Lower leg skin (tissue), 4 donors: ENCODE measurements around the gene TRIP10. TPM values are rescaled to one million over a fixed set of nuclear protein-coding genes. Genes with fewer than 3 reads are reported as not detected.
A peak's percentile ranks its signal among the peaks of the same experiment; 100 is the strongest.
"Not testable (repeated sequence)": the region's sequence is repeated elsewhere in the genome, so short reads cannot be mapped to it uniquely, and the experiment has no call there.

Experiments
- DNase-seq, 2 donors: peaks; one replicate each; pipeline ENCODE4 v3.0.0-alpha.2; 2019; ENCODE audit warnings: low spot score in 2 of 2
- H3K4me3 ChIP-seq: fragments of 200-600 bp; sonication (generic); 2 replicates; pipeline ENCODE4 v1.5.1; 2017; ENCODE audit warnings: mild to moderate bottlenecking, low read depth; ENCODE audit not compliant: poor library complexity, severe bottlenecking
- POLR2A ChIP-seq, 2 donors: fragments of 450-650 bp; IDR thresholded peaks; one replicate each; pipeline ENCODE4 v1.6.1; 2016 to 2017; ENCODE audit warnings: antibody characterized with exemption in 2 of 2, mild to moderate bottlenecking in 1 of 2, moderate library complexity in 1 of 2
- WGBS, 2 donors: methylation state at CpG; one replicate each; pipeline ENCODE4 v1.1.5; 2018; 5-methylcytosine and 5-hydroxymethylcytosine counted together
- intact Hi-C: fragments of 100-400 bp; cut with DNase I; formaldehyde crosslinking; loops from one replicate; pipeline ENCODE4 v1.15.0; 2023; ENCODE audit warnings: low total_unique reads
- total RNA-seq, 4 donors: library from RNA; depleted of rRNA; stranded (reverse); fragments of >200 nt; gene quantifications; one replicate each; pipeline ENCODE4 v1.1.0, GENCODE V29; 2016
- TF ChIP-seq, protein P1 (sequence below), 3 donors: fragments of 450-650 bp; IDR thresholded peaks; one replicate each; pipeline ENCODE4 v1.5.1; 2016; ENCODE audit warnings: antibody characterized with exemption in 3 of 3, mild to moderate bottlenecking in 3 of 3, moderate library complexity in 2 of 3

The TRIP10 gene
- total RNA-seq, 4 donors from 2014 or later, result 41.2 to 60.2 (median 46.5) TPM

DNA sequence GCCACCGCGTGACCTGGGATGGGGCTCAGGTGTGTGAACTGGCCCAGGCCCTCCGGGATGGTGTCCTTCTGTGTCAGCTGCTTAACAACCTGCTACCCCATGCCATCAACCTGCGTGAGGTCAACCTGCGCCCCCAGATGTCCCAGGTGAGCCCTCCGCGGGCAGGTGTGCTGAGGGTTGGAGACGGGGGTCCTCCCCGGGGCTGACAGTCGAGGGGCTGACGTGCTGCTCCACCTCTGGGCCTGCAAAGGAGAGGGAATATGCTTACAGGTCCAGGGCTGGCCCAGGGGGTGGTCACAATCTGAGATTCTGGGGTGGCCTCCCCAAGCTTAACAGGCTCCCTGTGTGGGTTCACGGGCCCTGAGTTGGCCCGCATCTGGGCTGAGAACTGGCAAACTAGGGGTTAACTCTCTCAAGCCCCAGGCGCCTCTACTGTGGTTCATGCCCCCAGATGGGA is 33.4 kb downstream of the TRIP10 start:
- 61 to 70% methylated on average over 6 to 8 of the region's 14 CpGs for WGBS, 2 donors
- intact Hi-C loops, result no loop called here
- no peak for TF ChIP-seq POLR2A (IDR thresholded peaks at IDR 0.05)
- TF ChIP-seq, protein P1, sequence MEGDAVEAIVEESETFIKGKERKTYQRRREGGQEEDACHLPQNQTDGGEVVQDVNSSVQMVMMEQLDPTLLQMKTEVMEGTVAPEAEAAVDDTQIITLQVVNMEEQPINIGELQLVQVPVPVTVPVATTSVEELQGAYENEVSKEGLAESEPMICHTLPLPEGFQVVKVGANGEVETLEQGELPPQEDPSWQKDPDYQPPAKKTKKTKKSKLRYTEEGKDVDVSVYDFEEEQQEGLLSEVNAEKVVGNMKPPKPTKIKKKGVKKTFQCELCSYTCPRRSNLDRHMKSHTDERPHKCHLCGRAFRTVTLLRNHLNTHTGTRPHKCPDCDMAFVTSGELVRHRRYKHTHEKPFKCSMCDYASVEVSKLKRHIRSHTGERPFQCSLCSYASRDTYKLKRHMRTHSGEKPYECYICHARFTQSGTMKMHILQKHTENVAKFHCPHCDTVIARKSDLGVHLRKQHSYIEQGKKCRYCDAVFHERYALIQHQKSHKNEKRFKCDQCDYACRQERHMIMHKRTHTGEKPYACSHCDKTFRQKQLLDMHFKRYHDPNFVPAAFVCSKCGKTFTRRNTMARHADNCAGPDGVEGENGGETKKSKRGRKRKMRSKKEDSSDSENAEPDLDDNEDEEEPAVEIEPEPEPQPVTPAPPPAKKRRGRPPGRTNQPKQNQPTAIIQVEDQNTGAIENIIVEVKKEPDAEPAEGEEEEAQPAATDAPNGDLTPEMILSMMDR (IDR thresholded peaks at IDR 0.05), result no peak

DNA sequence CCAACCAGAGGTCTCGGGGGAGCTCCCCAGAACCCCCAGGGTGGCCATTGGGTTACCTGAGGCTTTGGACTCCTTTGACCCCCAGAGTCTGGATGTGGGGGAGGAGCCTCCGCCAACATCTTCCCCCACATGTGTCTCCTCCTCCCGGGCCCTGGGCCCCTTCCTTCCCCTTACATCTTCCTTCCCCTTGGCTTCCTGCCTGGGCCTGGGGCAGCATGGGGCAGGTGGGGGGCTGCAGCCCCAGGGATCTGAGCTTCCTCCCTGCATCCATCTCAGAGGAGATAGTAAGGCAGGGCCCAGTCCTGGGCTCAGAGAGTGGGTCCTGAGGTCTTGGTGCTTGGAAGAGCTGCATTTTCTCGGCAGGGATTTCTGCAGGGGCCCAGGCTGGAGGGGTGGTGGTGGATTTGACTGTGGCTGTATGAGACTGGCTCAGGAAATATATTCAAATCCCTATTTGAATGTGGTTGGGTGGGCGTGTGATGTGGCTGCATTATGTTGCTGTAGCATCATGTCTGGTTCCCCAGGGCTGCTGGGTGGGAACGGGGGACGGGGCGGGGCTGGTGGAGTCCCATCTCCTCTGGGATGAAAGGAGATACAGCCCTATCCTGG is 33.9 kb downstream of the TRIP10 start:
- intact Hi-C loops, result no loop called here
- no peak overlapping the region for H3K4me3 ChIP-seq
- no peak for TF ChIP-seq POLR2A (IDR thresholded peaks at IDR 0.05)
- TF ChIP-seq, protein P1 (IDR thresholded peaks at IDR 0.05), result no peak
- no peak for DNase-seq
- WGBS, 2 donors, result 52% methylated on average over 8 of the region's 8 CpGs

More for the DNA sequence above, 33.4 kb downstream of the TRIP10 start:
- DNase-seq, result no peak
- H3K4me3 ChIP-seq, result peak overlapping the region; percentile 22

GRCh38 chr19:6774821-6775707 is 35.6 kb downstream of the TRIP10 start:
- no peak overlapping the region for H3K4me3 ChIP-seq
- no peak for DNase-seq
- TF ChIP-seq POLR2A (IDR thresholded peaks at IDR 0.05), result no peak
- intact Hi-C loops, result no loop called here
- 74 to 85% methylated on average over 11 of the region's 11 CpGs for WGBS, 2 donors

GRCh38 chr19:6776045-6776444 is 36.6 kb downstream of the TRIP10 start:
- H3K4me3 ChIP-seq, DNase-seq, intact Hi-C loops: not testable (repeated sequence)

GRCh38 chr19:6776999-6777398 is 37.5 kb downstream of the TRIP10 start:
- WGBS, 2 donors, result 85 to 97% methylated on average over 4 of the region's 4 CpGs
- TF ChIP-seq POLR2A (IDR thresholded peaks at IDR 0.05), result no peak
- TF ChIP-seq, protein P1 (IDR thresholded peaks at IDR 0.05), result no peak
- intact Hi-C loops, result no loop called here
- no peak overlapping the region for H3K4me3 ChIP-seq
- DNase-seq, result no peak

DNA sequence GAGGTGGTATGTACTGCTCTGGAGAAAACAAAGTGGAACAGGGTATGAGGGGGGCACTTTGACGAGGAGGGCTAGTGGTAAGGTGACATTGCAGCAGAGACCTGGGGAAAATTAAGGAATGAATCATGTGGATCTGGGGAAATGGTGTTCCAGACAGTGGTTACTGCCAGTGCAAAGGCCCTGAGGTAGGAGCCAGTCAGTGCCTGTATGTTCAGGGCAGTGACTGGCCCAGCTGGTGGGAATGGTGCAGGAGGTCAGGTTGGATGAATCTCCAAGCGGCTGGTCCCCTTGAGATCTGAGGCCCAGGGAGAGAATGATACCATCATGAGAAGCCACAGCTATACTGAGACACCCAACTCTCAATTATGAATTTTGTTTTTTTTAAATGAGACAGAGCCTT is 38.0 kb downstream of the TRIP10 start:
- intact Hi-C loops, result no loop called here
- 94 to 95% methylated on average over 2 of the region's 2 CpGs for WGBS, 2 donors
- no peak for DNase-seq

More for the DNA sequence above, 38.0 kb downstream of the TRIP10 start:
- TF ChIP-seq, protein P1 (IDR thresholded peaks at IDR 0.05), result no peak
- no peak for TF ChIP-seq POLR2A (IDR thresholded peaks at IDR 0.05)
- H3K4me3 ChIP-seq, result no peak overlapping the region
